GM20431 (cell line): ENCODE measurements around the gene GDPD5.

Experiments used
- in situ Hi-C: fragments of 300-500 bp; cut with MseI, MboI; formaldehyde crosslinking; loops from one replicate; pipeline ENCODE4 v1.15.0; 2020; ENCODE audit warnings: low sequenced_read_pairs; ENCODE audit not compliant: unreplicated experiment

Gene GDPD5

GRCh38 chr11:75435571-75435925 is 90.2 kb downstream of the GDPD5 start:
- in situ Hi-C loops = no loop called here

GRCh38 chr11:75434886-75435570 is 90.7 kb downstream of the GDPD5 start:
- in situ Hi-C loops = no loop called here

- in situ Hi-C loops = no loop called here
Observed at GRCh38 chr11:75434051-75434450, 91.7 kb downstream of the GDPD5 start.

GRCh38 chr11:75433443-75433842 is 92.3 kb downstream of the GDPD5 start:
- in situ Hi-C loops = no loop called here

GRCh38 chr11:75432911-75433321 is 92.8 kb downstream of the GDPD5 start, which contains the start of gene KLHL35:
TSS of gene KLHL35 (minus strand) at chr11:75433203. CDS start at chr11:75430629, 2,574 bp downstream.
- in situ Hi-C loops = no loop called here

GRCh38 chr11:75431533-75432525 is 93.9 kb downstream of the GDPD5 start:
- in situ Hi-C loops = no loop called here

- in situ Hi-C loops = no loop called here
Observed at GRCh38 chr11:75430714-75431532, 94.8 kb downstream of the GDPD5 start.

- in situ Hi-C loops = no loop called here
Observed at GRCh38 chr11:75429902-75430713, 95.6 kb downstream of the GDPD5 start.

- in situ Hi-C loops = no loop called here
Observed at GRCh38 chr11:75429641-75429901, 96.2 kb downstream of the GDPD5 start.

GRCh38 chr11:75428989-75429640 is 96.6 kb downstream of the GDPD5 start:
- in situ Hi-C loops = no loop called here

GRCh38 chr11:75428281-75428724 is 97.4 kb downstream of the GDPD5 start:
- in situ Hi-C loops = no loop called here

GRCh38 chr11:75427181-75427580 is 98.6 kb downstream of the GDPD5 start:
- in situ Hi-C loops = no loop called here

- in situ Hi-C loops = no loop called here
Observed at GRCh38 chr11:75426720-75427086, 99.0 kb downstream of the GDPD5 start.

GRCh38 chr11:75425422-75425821 is 100.3 kb downstream of the GDPD5 start:
- in situ Hi-C loops = no loop called here

- in situ Hi-C loops = no loop called here
Observed at GRCh38 chr11:75424396-75424795, 101.3 kb downstream of the GDPD5 start.

- in situ Hi-C loops = no loop called here
Observed at GRCh38 chr11:75423721-75424120, 102.0 kb downstream of the GDPD5 start.

- in situ Hi-C loops = no loop called here
Observed at GRCh38 chr11:75422248-75423231, 103.2 kb downstream of the GDPD5 start.

GRCh38 chr11:75421902-75422247 is 103.9 kb downstream of the GDPD5 start:
- in situ Hi-C loops = no loop called here
